A549 treated with Hydrocortisone at 1 μM for 4 hours (cell line): ENCODE results near the gene RAB5B. TPM values are rescaled to one million over a fixed set of nuclear protein-coding genes. Genes with fewer than 3 reads are reported as not detected.

Source experiments
- total RNA-seq: library from RNA; stranded (reverse); fragments of 200-300 nt; extraction: Qiagen RNA extraction; gene quantifications from 5 replicates; pipeline ENCODE4 v1.2.3, GENCODE V29; 2022

RAB5B gene
- 26.1 to 35.8 TPM (median 33.9 TPM) in 5 replicates for total RNA-seq

GRCh38 chr12:55973599-55974307 lies at the start of gene RAB5B:
RAB5B (plus strand) TSS chr12:55974078; CDS start chr12:55986961, 12,883 bp downstream.

GRCh38 chr12:55927588-55928502 lies 46.0 kb upstream of the RAB5B start, which contains the start of gene PYM1:
PYM1 (minus strand) TSS chr12:55927894; CDS start chr12:55927761, 133 bp downstream.

GRCh38 chr12:55930771-55931316 lies 43.0 kb upstream of the RAB5B start, which contains the start of gene DGKA:
DGKA (plus strand) TSS chr12:55931162; CDS start chr12:55936504, 5,342 bp downstream.

GRCh38 chr12:55965941-55966407 lies 7.9 kb upstream of the RAB5B start, which contains the start of gene PMEL:
PMEL (minus strand) TSS chr12:55966042; CDS start chr12:55966011, 31 bp downstream.

GRCh38 chr12:55966408-55967281 lies 7.2 kb upstream of the RAB5B start, which contains the start of gene CDK2:
CDK2 (plus strand) TSS chr12:55966830; CDS start chr12:55967009, 179 bp downstream.

GRCh38 chr12:55996715-55997534 lies 23.0 kb downstream of the RAB5B start, which contains the start of gene SUOX:
SUOX (plus strand) TSS chr12:55997276; CDS start chr12:56002222, 4,946 bp downstream.

GRCh38 chr12:56020423-56021184 lies 46.7 kb downstream of the RAB5B start, which contains the start of gene IKZF4:
IKZF4 (plus strand) TSS chr12:56021043; CDS start chr12:56021494, 451 bp downstream.

GRCh38 chr12:56041552-56042429 lies 67.9 kb downstream of the RAB5B start, which contains the start of gene RPS26:
RPS26 (plus strand) TSS chr12:56041918; CDS start chr12:56042167, 249 bp downstream.

Other genes with a start within 250 kb of the RAB5B start
- gene CD63, start 245.1 kb upstream of the RAB5B start, total RNA-seq = 657 to 725 TPM (median 676 TPM) in 5 replicates
- gene GDF11, start 231.0 kb upstream of the RAB5B start, total RNA-seq = 3.2 to 4.7 TPM (median 3.8 TPM) in 5 replicates
- 94.8 to 121 TPM (median 98.4 TPM) in 5 replicates for gene SARNP, start 156.4 kb upstream of the RAB5B start, total RNA-seq
- gene ORMDL2, start 156.0 kb upstream of the RAB5B start, total RNA-seq = 54.8 to 108 TPM (median 99.4 TPM) in 5 replicates
- gene DNAJC14, start 144.5 kb upstream of the RAB5B start, total RNA-seq = 17.9 to 30.5 TPM (median 22.2 TPM) in 5 replicates
- gene MMP19, start 131.1 kb upstream of the RAB5B start, total RNA-seq = 0.35 to 0.68 TPM (median 0.60 TPM) in 5 replicates
- gene PYM1, start 46.2 kb upstream of the RAB5B start, total RNA-seq = 39.8 to 42.5 TPM (median 41.0 TPM) in 5 replicates
- 19.0 to 23.5 TPM (median 21.9 TPM) in 5 replicates for gene DGKA, start 42.9 kb upstream of the RAB5B start, total RNA-seq
- 0.47 to 1.4 TPM (median 1.0 TPM) in 5 replicates for gene PMEL, start 8.0 kb upstream of the RAB5B start, total RNA-seq
- gene CDK2, start 7.2 kb upstream of the RAB5B start, total RNA-seq = 47.5 to 58.7 TPM (median 52.8 TPM) in 5 replicates
- 7.2 to 10.2 TPM (median 9.5 TPM) in 5 replicates for gene SUOX, start 23.2 kb downstream of the RAB5B start, total RNA-seq
- 2.2 to 2.8 TPM (median 2.6 TPM) in 5 replicates for gene IKZF4, start 47.0 kb downstream of the RAB5B start, total RNA-seq
- gene RPS26, start 67.8 kb downstream of the RAB5B start, total RNA-seq = 493 to 887 TPM (median 760 TPM) in 5 replicates
- gene ERBB3, start 106.1 kb downstream of the RAB5B start, total RNA-seq = 0.78 to 1.5 TPM (median 1.1 TPM) in 5 replicates
- gene PA2G4, start 130.5 kb downstream of the RAB5B start, total RNA-seq = 268 to 375 TPM (median 283 TPM) in 5 replicates
- 4,103 to 6,224 TPM (median 5,662 TPM) in 5 replicates for gene RPL41, start 142.6 kb downstream of the RAB5B start, total RNA-seq
- 2.9 to 3.6 TPM (median 3.1 TPM) in 5 replicates for gene ZC3H10, start 144.2 kb downstream of the RAB5B start, total RNA-seq
- 63.6 to 69.7 TPM (median 65.9 TPM) in 5 replicates for gene ESYT1, start 154.2 kb downstream of the RAB5B start, total RNA-seq
- gene MYL6B, start 178.5 kb downstream of the RAB5B start, total RNA-seq = 66.8 to 83.8 TPM (median 78.9 TPM) in 5 replicates
- gene MYL6, start 184.3 kb downstream of the RAB5B start, total RNA-seq = 2,179 to 2,596 TPM (median 2,229 TPM) in 5 replicates
- 28.4 to 36.2 TPM (median 33.1 TPM) in 5 replicates for gene SMARCC2, start 215.4 kb downstream of the RAB5B start, total RNA-seq
- gene RNF41, start 247.8 kb downstream of the RAB5B start, total RNA-seq = 22.2 to 30.8 TPM (median 25.8 TPM) in 5 replicates